ENCODE data around the gene CCDC138. TPM values are rescaled to one million over a fixed set of nuclear protein-coding genes. Genes with fewer than 3 reads are reported as not detected.

The CCDC138 gene
- total RNA-seq, 1 donor from 2014 or later = 10.6 TPM

- no peak for DNase-seq
- intact Hi-C loops (cut with micrococcal nuclease) = no loop called here
- POLR2A ChIA-PET = no interaction called here
- TF ChIP-seq, protein P1, sequence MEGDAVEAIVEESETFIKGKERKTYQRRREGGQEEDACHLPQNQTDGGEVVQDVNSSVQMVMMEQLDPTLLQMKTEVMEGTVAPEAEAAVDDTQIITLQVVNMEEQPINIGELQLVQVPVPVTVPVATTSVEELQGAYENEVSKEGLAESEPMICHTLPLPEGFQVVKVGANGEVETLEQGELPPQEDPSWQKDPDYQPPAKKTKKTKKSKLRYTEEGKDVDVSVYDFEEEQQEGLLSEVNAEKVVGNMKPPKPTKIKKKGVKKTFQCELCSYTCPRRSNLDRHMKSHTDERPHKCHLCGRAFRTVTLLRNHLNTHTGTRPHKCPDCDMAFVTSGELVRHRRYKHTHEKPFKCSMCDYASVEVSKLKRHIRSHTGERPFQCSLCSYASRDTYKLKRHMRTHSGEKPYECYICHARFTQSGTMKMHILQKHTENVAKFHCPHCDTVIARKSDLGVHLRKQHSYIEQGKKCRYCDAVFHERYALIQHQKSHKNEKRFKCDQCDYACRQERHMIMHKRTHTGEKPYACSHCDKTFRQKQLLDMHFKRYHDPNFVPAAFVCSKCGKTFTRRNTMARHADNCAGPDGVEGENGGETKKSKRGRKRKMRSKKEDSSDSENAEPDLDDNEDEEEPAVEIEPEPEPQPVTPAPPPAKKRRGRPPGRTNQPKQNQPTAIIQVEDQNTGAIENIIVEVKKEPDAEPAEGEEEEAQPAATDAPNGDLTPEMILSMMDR (IDR thresholded peaks at IDR 0.05) = no peak
- no peak for ATAC-seq (ENCODE audit: low read depth)
- no peaks in the 10 kb centered on the region for H3K4me1 Mint-ChIP-seq
- H3K27me3 Mint-ChIP-seq = no peaks in the 10 kb centered on the region
- peaks cover 17% of the 10 kb centered on the region for H3K9me3 Mint-ChIP-seq
- no peak overlapping the region for H3K4me3 Mint-ChIP-seq
- H3K36me3 Mint-ChIP-seq (ENCODE audit: low read depth) = peaks cover 64% of the 10 kb centered on the region
- H3K27ac Mint-ChIP-seq = no peak overlapping the region
- CTCF ChIA-PET = no interaction called here
Observed at GRCh38 chr2:108805782-108806181, 19.2 kb downstream of the CCDC138 start.

DNA sequence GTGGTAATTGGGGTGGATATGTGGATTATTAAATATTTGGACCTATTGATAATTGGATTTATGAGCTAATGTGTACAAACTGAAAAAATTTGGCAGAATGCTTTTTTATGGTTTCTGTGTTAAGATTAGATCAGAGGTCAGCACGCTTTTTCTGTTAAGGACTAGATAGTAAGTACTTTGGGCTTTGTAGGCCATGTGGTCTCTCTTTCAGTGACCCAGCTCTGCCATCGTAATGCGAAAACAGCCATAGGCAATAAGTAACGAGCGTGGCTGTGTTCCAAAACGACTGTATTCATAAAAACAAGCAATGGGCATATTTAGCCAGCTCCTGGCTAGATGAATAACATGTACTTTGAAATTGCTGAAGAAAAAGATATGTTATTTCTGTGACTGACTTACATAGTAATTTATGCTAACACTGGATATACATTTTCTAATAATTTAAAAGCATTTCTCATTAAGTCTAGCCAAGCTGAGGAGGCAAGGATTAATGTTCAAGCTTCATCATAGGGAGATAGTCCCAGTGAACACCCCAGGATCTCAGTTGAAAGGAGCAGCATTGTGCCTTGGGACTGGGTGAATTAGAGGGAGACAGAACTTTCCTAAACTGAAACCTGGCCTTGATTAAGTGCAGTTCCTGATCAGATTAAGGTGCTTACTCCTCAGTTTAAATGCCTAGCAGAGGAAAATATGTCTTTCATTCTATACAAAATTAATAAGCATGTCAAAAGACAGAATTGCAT lies 20.0 kb downstream of the CCDC138 start:
- no peak overlapping the region for H3K27ac Mint-ChIP-seq
- intact Hi-C loops (cut with micrococcal nuclease) = no loop called here
- H3K36me3 Mint-ChIP-seq (ENCODE audit: low read depth) = peaks cover 67% of the 10 kb centered on the region
- TF ChIP-seq, protein P1 (IDR thresholded peaks at IDR 0.05) = no peak
- CTCF ChIA-PET = no interaction called here
- POLR2A ChIA-PET = no interaction called here
- H3K4me1 Mint-ChIP-seq = no peaks in the 10 kb centered on the region
- peaks cover 17% of the 10 kb centered on the region for H3K9me3 Mint-ChIP-seq
- H3K4me3 Mint-ChIP-seq = no peak overlapping the region
- H3K27me3 Mint-ChIP-seq = no peaks in the 10 kb centered on the region
- DNase-seq = no peak
- no peak for ATAC-seq (ENCODE audit: low read depth)

- TF ChIP-seq, protein P1 (IDR thresholded peaks at IDR 0.05) = no peak
- CTCF ChIA-PET = no interaction called here
- POLR2A ChIA-PET = no interaction called here
- no peak overlapping the region for H3K4me3 Mint-ChIP-seq
- H3K27me3 Mint-ChIP-seq = no peaks in the 10 kb centered on the region
- DNase-seq = no peak
- no peak overlapping the region for H3K27ac Mint-ChIP-seq
- no peak for ATAC-seq (ENCODE audit: low read depth)
- peaks cover 17% of the 10 kb centered on the region for H3K9me3 Mint-ChIP-seq
- H3K4me1 Mint-ChIP-seq = no peaks in the 10 kb centered on the region
- peaks cover 66% of the 10 kb centered on the region for H3K36me3 Mint-ChIP-seq (ENCODE audit: low read depth)
- intact Hi-C loops (cut with micrococcal nuclease) = no loop called here
Observed at GRCh38 chr2:108809936-108810335, 23.4 kb downstream of the CCDC138 start.

- intact Hi-C loops (cut with micrococcal nuclease) = no loop called here
- TF ChIP-seq, protein P1 (IDR thresholded peaks at IDR 0.05) = no peak
- no peak overlapping the region for H3K4me3 Mint-ChIP-seq
- DNase-seq (no peak), ATAC-seq (ENCODE audit: low read depth) (no peak)
- no peaks in the 10 kb centered on the region for H3K4me1 Mint-ChIP-seq
- ChIA-PET POLR2A (no interaction called here), CTCF (no interaction called here)
- H3K9me3 Mint-ChIP-seq = peaks cover 17% of the 10 kb centered on the region
- peaks cover 62% of the 10 kb centered on the region for H3K36me3 Mint-ChIP-seq (ENCODE audit: low read depth)
- no peaks in the 10 kb centered on the region for H3K27me3 Mint-ChIP-seq
- no peak overlapping the region for H3K27ac Mint-ChIP-seq
Observed at GRCh38 chr2:108810993-108811957, 24.7 kb downstream of the CCDC138 start.

DNA sequence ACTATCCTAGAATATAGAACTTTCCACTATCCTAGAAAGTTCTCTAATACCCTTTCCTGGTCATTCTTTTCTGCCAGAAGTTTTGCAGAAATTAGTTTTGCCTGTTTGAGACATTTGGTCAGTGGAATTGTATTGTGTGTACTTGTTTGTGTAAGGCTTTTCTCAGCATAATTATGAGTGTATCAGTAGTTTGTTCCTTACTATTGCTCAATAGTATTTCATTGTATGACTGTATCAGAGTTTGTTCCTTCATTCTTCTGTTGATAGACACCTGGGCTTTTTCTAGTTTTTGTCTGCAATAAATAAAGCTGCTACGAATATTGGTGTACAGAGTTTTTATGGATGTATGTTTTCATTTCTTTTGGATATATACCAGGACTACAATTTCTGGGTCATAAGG lies 27.2 kb downstream of the CCDC138 start:
- Mint-ChIP-seq H3K9me3 (peaks cover 15% of the 10 kb centered on the region), H3K27me3 (no peaks in the 10 kb centered on the region), H3K4me1 (no peaks in the 10 kb centered on the region), H3K27ac (no peak overlapping the region), H3K4me3 (no peak overlapping the region), H3K36me3 (ENCODE audit: low read depth) (peaks cover 61% of the 10 kb centered on the region)
- ChIA-PET CTCF (no interaction called here), POLR2A (no interaction called here)
- no peak for DNase-seq
- intact Hi-C loops (cut with micrococcal nuclease) = no loop called here
- ATAC-seq (ENCODE audit: low read depth) = no peak
- TF ChIP-seq, protein P1 (IDR thresholded peaks at IDR 0.05) = no peak

Measured in activated B cell treated with CpG ODN at 0.5 μM for 24 hours (primary cell).